ENCODE results near the gene CSMD2.

The CSMD2 gene

DNA sequence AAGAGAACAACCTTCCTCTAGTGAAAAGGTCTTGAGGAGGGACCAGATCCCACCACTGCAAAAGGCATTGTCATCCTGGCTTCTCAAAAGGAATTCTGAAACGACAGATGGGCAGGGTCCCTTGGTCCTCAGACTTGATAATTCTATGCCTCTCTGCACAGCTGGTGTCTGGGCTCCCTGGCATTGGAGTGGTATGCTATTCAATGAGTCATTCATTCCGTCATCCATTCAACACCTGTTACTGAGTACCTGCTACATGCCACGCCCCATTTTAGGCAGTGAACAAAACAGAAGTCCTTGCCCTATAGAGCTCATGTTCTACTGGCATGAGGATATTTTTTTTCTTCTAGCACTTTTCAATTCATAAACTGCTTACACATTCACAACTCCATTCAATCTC is 347.0 kb downstream of the CSMD2 start:
- no peak for DNase-seq (ENCODE audit: low read depth)

DNA sequence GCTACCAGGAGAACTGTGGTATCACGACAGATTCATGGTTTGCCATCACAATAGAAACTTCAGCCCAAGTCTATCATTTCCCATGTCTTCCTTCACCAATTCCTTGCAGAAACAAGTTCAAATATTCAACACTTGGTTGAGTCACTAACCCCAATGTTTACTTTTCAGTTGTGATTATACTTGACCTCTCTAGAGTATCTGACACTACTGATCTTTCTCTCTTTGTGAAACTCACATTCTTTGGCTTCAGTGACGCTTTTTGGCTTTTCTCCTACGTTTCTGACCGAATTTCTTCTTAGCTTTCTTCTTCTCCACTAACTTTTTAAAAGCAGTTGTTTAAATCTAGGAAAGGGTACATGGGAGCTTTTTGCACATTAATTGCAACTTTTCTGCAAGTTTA is 350.0 kb downstream of the CSMD2 start:
- no peak for DNase-seq (ENCODE audit: low read depth)

DNA sequence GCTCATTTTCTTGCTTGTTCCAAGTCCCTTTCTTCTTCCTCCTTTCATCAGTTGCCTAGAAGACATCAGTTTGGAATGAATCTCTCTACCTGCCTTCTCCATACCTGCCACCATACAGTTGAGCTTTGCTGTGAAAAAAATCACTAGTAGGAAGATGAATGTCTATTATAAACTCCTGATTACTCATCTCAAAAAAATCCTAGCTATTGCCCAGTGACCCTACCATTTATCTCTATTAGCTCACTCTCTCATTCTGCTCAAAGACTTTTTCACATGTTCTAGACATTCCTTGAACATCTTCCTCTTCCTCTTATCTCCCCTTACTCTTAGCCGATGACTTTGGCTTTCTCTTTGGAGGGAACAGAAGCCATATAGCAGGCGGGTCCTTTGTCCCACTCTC is 350.9 kb downstream of the CSMD2 start:
- no peak for DNase-seq (ENCODE audit: low read depth)

- no peak for DNase-seq (ENCODE audit: low read depth)
Measured at GRCh38 chr1:33810571-33810970, 354.5 kb downstream of the CSMD2 start.

DNA sequence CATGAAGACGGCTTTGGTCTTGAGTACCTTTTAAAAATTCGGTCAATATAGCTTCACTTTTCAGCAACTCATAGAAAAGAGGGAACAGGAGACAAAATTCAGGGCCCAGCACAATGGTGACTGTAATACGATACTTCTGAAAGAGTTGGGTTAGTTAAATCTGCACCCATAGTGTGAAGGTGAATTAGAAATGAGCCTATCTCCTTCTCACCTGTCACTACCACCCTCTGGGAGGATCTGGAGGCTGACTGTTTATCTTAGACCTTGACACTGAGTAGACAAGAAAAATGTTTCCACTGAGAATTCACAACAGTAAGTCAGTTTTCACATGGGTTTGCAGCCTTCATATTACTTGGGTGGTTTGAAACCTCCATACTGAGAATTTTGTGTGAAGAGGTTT is 359.0 kb downstream of the CSMD2 start:
- no peak for DNase-seq (ENCODE audit: low read depth)

DNA sequence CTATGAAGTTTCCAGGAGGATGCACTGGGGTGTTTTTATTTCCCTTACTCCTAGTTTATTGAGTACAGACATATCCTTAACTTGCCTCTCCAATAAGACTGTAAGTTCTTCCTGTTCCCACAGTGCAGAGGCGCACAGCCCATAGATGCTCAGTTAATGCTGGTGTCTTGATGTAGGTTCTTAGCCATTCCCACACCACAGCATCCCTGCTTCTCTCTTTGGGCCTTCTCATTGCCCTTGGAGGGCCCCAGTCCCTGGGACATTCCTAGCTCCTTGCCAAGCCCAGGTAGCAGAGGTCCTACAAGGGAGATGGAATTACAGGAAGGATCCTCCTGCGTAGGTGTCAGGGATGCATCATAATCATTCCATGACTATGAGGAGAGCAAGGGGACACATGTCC is 362.8 kb downstream of the CSMD2 start:
- no peak for DNase-seq (ENCODE audit: low read depth)

DNA sequence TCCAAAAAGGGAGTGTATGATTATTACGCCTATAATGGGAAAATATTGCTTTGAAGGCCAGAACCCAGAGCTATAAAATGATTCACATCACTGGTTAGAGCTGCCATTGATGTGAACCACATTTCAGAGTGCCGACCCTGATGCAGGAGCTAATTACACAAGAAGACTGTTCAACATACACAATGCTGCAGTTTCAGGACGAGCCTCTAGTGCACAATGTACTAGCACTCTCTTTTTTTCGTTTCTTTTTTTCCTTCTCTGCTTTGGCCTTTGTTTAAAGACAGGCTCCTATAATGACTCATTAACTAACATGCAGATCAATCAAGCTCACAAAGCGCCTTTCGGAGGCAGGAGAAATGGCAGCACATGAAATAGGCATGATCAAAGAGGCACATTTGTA is 367.2 kb downstream of the CSMD2 start:
- DNase-seq (ENCODE audit: low read depth): no peak

- DNase-seq (ENCODE audit: low read depth): no peak
Measured at GRCh38 chr1:33792651-33793050, 372.4 kb downstream of the CSMD2 start.

GRCh38 chr1:33792216-33792615 is 372.8 kb downstream of the CSMD2 start:
- DNase-seq (ENCODE audit: low read depth): no peak

DNA sequence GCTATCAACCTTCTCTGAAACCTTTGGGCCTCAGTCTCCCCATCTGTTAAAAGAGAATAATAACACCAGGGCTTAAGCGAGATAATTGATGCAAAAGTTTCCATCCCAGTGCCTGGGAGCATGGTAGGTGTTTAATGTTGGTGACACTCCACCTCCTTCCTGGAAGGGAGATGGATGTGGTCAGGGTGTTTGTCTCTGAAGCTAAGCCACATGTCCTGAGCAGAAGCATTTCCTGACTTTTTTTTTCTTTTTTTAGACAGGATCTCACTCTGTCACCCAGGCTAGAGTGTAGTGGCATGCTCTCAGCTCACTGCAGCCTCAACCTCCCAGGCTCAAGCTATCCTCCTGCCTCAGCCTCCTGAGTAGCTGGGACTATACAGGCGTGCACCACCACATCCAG is 373.8 kb downstream of the CSMD2 start:
- no peak for DNase-seq (ENCODE audit: low read depth)

- DNase-seq (ENCODE audit: low read depth): no peak
Measured at GRCh38 chr1:33790577-33790976, 374.5 kb downstream of the CSMD2 start.

- no peak for DNase-seq (ENCODE audit: low read depth)
Measured at GRCh38 chr1:33784876-33785275, 380.2 kb downstream of the CSMD2 start.

DNA sequence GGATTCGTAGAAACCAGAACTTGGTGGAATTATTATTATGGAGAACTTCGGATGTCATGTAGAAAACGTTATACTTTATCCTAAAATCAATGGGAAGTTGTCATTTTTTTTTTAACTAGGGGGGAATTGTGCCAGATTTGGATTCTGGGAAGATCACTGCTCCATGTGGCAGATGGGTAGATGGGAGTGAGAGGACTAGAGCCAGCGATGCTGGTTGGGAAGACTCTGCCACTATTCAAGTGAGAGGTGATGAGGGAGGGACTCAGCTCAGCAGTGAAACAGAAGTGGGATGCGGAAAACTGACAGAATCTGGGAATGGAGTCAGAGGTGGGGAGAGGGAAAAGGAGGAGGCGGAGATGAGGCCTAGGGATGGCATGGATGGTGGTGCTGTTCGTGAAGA is 382.3 kb downstream of the CSMD2 start:
- no peak for DNase-seq (ENCODE audit: low read depth)

DNA sequence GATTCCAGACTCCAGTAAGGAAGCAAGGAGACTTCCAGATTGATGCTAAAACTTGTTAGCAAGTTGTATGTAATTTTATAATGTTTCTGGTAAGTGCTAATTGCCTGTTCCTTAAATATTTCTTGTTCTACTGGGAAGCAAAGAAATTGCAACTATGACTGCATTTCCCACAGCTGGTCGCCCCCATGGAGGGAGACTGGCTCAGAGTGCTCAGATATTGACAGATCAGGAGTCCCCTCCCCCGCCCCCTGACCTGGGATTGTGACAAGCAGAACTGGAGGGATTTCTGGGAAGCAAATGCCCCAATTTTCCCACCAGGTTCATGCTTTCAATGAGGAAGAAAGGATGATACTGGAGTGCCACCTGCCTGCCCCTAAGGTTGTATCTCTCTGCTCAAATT is 383.4 kb downstream of the CSMD2 start:
- no peak for DNase-seq (ENCODE audit: low read depth)

DNA sequence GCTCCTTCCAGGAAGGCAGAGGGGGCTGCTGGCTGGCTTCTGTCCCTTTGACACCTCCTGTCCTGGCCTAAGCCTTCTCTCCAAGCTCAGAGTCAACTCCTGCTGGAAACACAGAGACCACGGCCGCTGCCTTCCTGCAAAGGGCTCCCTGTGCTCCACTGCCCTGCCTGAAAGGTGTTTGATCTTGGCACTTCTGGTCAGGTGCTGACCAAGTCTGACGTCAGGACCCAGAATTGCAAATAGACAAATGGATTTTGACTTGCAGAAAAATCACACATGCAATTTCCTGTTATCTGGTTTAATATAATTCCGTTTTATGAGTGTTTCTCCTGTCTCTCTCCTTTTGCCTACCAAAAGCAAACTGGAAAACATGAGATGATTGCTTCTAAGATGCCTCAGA is 387.7 kb downstream of the CSMD2 start:
- no peak for DNase-seq (ENCODE audit: low read depth)

- DNase-seq (ENCODE audit: low read depth): no peak
Measured at GRCh38 chr1:33768821-33769220, 396.2 kb downstream of the CSMD2 start.

DNA sequence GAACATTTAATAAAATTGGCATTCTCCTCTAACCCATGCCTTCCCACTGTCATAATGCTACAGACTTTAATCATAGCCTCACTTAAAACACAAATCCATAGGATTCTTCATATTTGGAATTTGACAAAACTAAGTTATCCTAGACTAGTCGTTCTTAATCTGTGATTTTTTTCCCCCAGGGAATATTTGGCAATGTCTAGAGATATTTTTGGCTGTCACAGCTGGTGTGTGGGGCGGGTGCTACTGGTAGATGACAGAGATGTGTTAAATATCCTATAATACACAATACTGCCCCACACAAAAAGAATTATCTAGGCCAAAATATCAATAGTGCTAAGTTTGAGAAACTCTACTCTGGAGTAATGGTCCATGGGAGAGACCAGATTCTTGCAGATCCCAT is 396.9 kb downstream of the CSMD2 start:
- no peak for DNase-seq (ENCODE audit: low read depth)

- no peak for DNase-seq (ENCODE audit: low read depth)
Measured at GRCh38 chr1:33764149-33764548, 400.9 kb downstream of the CSMD2 start.

DNA sequence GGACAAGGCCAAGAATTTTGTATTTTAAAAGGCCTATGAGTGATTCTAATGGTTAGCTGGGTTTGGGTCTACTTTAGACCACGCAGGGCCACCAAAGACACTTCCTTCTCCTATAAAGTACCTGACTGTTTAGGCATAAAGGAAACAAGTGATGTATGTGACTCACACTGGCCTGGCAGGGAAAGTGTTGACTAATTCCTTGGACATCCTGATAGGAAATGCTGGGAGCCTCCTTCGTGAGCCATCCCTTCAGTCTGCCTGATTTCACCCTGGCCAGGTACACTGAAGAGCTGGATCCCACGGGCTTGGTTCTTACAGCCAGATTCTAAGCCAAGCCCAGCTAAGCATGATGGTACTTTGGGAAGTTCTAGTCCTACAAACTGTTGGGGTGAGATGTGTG is 401.6 kb downstream of the CSMD2 start:
- no peak for DNase-seq (ENCODE audit: low read depth)

GRCh38 chr1:33762962-33763361 is 402.1 kb downstream of the CSMD2 start:
- DNase-seq (ENCODE audit: low read depth): no peak

GRCh38 chr1:33762109-33762830 is 402.8 kb downstream of the CSMD2 start:
- peak; percentile 22 for DNase-seq (ENCODE audit: low read depth)

DNA sequence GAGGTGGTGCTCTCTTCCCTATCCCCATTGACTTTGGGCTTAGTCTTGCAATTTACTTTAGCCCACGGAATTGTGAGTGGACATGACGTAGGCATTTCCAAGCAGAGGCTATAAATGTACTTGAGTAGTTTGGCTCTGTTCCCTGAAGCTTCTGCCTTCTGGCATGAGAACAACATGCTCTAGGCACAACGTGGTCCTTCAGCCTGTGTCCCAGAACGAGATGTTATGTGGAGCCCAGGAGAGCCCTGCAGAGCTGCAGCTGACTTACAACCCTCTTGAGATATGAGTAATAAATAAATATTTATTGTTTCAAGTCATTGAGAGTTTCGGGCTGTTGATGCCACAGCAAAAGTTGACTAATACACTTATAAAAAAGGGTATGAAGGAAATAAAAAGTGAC is 406.3 kb downstream of the CSMD2 start:
- DNase-seq (ENCODE audit: low read depth): peak; percentile 5

DNA sequence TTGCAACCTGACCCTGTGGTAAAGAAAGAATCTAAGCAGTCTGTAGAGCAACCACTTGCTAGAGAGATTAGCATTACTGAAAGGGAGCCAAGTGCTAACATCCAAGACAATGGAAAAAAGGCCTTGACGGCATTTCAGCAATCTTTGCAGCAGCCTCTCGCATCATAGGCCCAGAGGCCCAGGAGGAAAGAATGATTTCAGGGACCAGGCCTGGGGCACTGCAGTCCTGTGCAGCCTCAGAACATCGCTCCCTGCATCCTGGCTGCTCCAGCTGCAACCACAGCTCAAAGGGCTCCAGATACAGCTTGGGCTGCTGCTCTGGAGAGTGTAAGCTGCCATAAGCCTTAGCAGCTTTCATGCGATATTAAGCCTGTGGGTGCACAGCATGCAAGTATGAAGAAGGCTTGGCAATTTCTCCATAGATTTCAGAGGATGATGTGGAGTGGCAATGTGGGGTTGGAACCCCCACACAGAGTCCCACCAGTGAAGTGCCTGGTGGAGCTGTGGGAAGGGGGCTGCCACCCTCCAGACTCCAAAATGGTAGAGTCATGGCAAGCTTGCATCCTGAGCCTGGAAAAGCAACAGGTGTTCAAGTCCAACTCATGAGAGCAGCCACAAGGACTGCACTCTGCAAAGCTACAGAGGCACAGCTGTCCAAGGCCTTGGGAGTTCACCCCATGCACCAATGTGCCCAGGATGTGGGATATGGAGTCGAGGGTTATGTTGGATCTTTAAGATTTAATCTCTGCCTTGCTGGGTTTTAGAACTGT is 411.8 kb downstream of the CSMD2 start:
- DNase-seq (ENCODE audit: low read depth): no peak

- DNase-seq (ENCODE audit: low read depth): no peak
Measured at GRCh38 chr1:33745942-33746341, 419.1 kb downstream of the CSMD2 start.
